Measurements from ENCODE around the gene C12orf76. TPM values are rescaled to one million over a fixed set of nuclear protein-coding genes. Genes with fewer than 3 reads are reported as not detected.

The C12orf76 gene
- total and polyA plus RNA-seq, 2 experiments from 2014 or later = 14.3 to 14.5 TPM

DNA sequence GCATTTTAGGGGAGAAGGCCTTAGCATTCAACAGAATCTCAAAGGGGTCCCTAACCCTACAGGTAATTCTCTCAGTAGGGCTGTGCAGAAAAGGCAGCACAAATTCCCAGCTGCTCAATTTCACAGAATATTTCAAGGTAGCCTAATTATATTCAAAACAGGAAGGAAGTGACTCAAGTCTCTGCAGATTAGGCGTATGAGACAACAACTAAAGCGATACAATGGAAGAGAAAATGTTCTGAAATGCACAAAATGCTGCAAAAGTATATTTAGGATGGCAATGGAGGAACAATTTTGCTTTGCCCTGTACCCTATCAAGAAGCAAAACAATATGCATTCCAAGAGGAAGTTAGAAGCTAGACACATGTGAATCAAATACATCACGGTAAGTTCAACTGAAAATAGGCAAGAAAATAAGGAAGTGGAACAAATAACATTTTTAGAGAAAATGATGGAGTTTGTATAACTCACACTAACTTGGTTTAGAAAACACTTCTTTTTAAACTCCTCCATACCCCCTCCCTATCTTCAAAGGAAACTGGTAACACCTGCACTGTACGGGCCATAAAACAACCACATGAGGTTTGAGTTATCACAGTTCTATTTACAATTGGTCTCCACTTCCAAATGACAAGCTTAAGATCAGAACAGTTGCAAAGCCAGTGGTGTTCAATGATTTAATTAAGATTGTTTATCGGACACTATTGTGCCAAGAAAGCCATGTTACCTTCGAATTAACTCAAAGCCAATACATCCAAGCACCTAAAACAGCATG lies 53.7 kb downstream of the C12orf76 start (continued):
- TF ChIP-seq, protein P1, sequence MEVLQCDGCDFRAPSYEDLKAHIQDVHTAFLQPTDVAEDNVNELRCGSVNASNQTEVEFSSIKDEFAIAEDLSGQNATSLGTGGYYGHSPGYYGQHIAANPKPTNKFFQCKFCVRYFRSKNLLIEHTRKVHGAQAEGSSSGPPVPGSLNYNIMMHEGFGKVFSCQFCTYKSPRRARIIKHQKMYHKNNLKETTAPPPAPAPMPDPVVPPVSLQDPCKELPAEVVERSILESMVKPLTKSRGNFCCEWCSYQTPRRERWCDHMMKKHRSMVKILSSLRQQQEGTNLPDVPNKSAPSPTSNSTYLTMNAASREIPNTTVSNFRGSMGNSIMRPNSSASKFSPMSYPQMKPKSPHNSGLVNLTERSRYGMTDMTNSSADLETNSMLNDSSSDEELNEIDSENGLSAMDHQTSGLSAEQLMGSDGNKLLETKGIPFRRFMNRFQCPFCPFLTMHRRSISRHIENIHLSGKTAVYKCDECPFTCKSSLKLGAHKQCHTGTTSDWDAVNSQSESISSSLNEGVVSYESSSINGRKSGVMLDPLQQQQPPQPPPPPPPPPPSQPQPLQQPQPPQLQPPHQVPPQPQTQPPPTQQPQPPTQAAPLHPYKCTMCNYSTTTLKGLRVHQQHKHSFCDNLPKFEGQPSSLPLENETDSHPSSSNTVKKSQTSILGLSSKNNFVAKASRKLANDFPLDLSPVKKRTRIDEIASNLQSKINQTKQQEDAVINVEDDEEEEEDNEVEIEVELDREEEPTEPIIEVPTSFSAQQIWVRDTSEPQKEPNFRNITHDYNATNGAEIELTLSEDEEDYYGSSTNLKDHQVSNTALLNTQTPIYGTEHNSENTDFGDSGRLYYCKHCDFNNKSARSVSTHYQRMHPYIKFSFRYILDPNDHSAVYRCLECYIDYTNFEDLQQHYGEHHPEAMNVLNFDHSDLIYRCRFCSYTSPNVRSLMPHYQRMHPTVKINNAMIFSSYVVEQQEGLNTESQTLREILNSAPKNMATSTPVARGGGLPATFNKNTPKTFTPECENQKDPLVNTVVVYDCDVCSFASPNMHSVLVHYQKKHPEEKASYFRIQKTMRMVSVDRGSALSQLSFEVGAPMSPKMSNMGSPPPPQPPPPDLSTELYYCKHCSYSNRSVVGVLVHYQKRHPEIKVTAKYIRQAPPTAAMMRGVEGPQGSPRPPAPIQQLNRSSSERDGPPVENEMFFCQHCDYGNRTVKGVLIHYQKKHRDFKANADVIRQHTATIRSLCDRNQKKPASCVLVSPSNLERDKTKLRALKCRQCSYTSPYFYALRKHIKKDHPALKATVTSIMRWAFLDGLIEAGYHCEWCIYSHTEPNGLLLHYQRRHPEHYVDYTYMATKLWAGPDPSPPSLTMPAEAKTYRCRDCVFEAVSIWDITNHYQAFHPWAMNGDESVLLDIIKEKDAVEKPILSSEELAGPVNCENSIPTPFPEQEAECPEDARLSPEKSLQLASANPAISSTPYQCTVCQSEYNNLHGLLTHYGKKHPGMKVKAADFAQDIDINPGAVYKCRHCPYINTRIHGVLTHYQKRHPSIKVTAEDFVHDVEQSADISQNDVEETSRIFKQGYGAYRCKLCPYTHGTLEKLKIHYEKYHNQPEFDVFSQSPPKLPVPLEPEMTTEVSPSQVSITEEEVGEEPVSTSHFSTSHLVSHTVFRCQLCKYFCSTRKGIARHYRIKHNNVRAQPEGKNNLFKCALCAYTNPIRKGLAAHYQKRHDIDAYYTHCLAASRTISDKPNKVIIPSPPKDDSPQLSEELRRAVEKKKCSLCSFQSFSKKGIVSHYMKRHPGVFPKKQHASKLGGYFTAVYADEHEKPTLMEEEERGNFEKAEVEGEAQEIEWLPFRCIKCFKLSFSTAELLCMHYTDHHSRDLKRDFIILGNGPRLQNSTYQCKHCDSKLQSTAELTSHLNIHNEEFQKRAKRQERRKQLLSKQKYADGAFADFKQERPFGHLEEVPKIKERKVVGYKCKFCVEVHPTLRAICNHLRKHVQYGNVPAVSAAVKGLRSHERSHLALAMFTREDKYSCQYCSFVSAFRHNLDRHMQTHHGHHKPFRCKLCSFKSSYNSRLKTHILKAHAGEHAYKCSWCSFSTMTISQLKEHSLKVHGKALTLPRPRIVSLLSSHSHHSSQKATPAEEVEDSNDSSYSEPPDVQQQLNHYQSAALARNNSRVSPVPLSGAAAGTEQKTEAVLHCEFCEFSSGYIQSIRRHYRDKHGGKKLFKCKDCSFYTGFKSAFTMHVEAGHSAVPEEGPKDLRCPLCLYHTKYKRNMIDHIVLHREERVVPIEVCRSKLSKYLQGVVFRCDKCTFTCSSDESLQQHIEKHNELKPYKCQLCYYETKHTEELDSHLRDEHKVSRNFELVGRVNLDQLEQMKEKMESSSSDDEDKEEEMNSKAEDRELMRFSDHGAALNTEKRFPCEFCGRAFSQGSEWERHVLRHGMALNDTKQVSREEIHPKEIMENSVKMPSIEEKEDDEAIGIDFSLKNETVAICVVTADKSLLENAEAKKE (CRISPR knock-in tag; IDR thresholded peaks at IDR 0.05) = no peak
- no peak for TF ChIP-seq EZH2 (IDR thresholded peaks at IDR 0.05; ENCODE audit: low read depth, unreplicated experiment)

DNA sequence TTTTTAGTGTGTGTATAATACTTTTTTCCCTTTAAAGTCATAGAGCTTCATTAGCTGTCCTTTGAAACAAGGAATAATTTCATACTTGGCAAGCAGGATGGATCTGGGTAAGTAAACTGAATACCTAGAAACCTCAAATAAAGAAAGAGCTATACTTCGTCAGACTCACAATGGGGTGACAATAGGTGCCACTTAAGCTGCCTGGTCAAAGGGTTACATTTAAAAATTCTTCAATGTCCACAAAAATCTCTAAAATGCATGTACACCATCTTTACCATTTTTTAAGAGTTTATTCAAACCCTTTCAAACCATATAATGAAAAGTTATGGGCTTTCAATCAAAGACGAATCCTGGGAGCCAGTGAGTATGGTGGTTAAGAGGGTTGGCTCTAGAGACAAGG lies 55.2 kb downstream of the C12orf76 start:
- no peak overlapping the region for H3K4me2 ChIP-seq
- 0 out of 2 replicates have a peak, but pooled peaks cover 3% of the 10 kb centered on the region for H3K9me2 ChIP-seq (ENCODE audit: insufficient read depth)
- Mint-ChIP-seq H3K9me3 (no peaks in the 10 kb centered on the region), H3K4me3 (no peak overlapping the region), H3K36me3 (ENCODE audit: low read depth) (peaks cover 14% of the 10 kb centered on the region; the same call in 2 of the 3 replicates), H3K27ac (no peak overlapping the region), H3K4me1 (peaks cover 28% of the 10 kb centered on the region), H3K27me3 (ENCODE audit: insufficient read depth, low read depth, poor library complexity) (no peaks in the 10 kb centered on the region)
- H3F3A ChIP-seq (replicated peaks; ENCODE audit: low read depth) = 0 out of 2 replicates have a peak, but pooled peaks cover 2% of the 10 kb centered on the region
- no peak overlapping the region for H2AFZ ChIP-seq
- no peaks in the 10 kb centered on the region for H3K27me3 ChIP-seq (ENCODE audit: insufficient read depth)
- H4K20me1 ChIP-seq (replicated peaks; ENCODE audit: insufficient read depth) = peaks cover 12% of the 10 kb centered on the region
- H3K79me2 ChIP-seq (replicated peaks; ENCODE audit: insufficient read depth) = peaks cover 25% of the 10 kb centered on the region
- H3K4me3 ChIP-seq = no peak overlapping the region
- H3K27ac ChIP-seq (ENCODE audit: low read depth) = no peak overlapping the region
- TF ChIP-seq JUNB (IDR thresholded peaks at IDR 0.05; ENCODE audit: unreplicated experiment) (no peak), STAT1 (IDR thresholded peaks at IDR 0.05; ENCODE audit: unreplicated experiment) (no peak), EZH2 (IDR thresholded peaks at IDR 0.05; ENCODE audit: low read depth, unreplicated experiment) (no peak), CREB1 (CRISPR knock-in tag; IDR thresholded peaks at IDR 0.05; ENCODE audit: low read depth) (no peak), POLR2AphosphoS5 (IDR thresholded peaks at IDR 0.05; ENCODE audit: low read depth) (no peak), ZNF114 (CRISPR knock-in tag; IDR thresholded peaks at IDR 0.05) (no peak)
- peaks cover 14% of the 10 kb centered on the region for H3K4me1 ChIP-seq (ENCODE audit: insufficient read depth)
- ATAC-seq (no peak), DNase-seq (ENCODE audit: low spot score) (no peak)
- peaks cover 7% of the 10 kb centered on the region; the same call in 1 of the 2 replicates for H3K36me3 ChIP-seq (ENCODE audit: insufficient read depth)

Measured in GM23338 (cell line).